Activated T-helper 2 cell treated with anti-CD3 and anti-CD28 coated beads, Interferon-gamma antibody, Interleukin-2, Interleukin-4, amounts not matched to agents 10 μg/mL and 5 μg/mL and 100 μg/mL, durations not matched to agents 14 hours and 24 hours and 36 hours (primary cell): Measurements from ENCODE around the gene LPCAT1. TPM values are rescaled to one million over a fixed set of nuclear protein-coding genes. Genes with fewer than 3 reads are reported as not detected.
A peak's percentile ranks its signal among the peaks of the same experiment; 100 is the strongest.

ENCODE experiments used
- DNase-seq: peaks from one replicate; pipeline ENCODE4 v3.0.0; 2021; ENCODE audit warnings: low spot score
- H3K27ac Mint-ChIP-seq: one replicate; pipeline ENCODE4 v1.8.0; 2021; ENCODE audit warnings: mixed read lengths
- H3K27me3 Mint-ChIP-seq: one replicate; pipeline ENCODE4 v1.8.0; 2021; ENCODE audit warnings: low read depth, mixed read lengths
- H3K36me3 Mint-ChIP-seq: one replicate; pipeline ENCODE4 v1.8.0; 2021; ENCODE audit warnings: low read depth, mixed read lengths
- H3K4me1 Mint-ChIP-seq: one replicate; pipeline ENCODE4 v1.8.0; 2021; ENCODE audit warnings: low read depth, mixed read lengths
- H3K4me3 Mint-ChIP-seq: one replicate; pipeline ENCODE4 v1.8.0; 2021; ENCODE audit warnings: low read depth, mild to moderate bottlenecking, moderate library complexity, mixed read lengths
- H3K9me3 Mint-ChIP-seq: one replicate; pipeline ENCODE4 v1.8.0; 2021; ENCODE audit warnings: mixed read lengths
- intact Hi-C: fragments of 100-400 bp; cut with micrococcal nuclease; formaldehyde crosslinking; loops from one replicate; pipeline ENCODE4 v1.15.1; 2023
- total RNA-seq: library from RNA; stranded (reverse); gene quantifications from 2 replicates; pipeline ENCODE4 v1.2.3, GENCODE V29; 2022

Gene LPCAT1
- total RNA-seq, 1 donor from 2014 or later, result 78.4 TPM

DNA sequence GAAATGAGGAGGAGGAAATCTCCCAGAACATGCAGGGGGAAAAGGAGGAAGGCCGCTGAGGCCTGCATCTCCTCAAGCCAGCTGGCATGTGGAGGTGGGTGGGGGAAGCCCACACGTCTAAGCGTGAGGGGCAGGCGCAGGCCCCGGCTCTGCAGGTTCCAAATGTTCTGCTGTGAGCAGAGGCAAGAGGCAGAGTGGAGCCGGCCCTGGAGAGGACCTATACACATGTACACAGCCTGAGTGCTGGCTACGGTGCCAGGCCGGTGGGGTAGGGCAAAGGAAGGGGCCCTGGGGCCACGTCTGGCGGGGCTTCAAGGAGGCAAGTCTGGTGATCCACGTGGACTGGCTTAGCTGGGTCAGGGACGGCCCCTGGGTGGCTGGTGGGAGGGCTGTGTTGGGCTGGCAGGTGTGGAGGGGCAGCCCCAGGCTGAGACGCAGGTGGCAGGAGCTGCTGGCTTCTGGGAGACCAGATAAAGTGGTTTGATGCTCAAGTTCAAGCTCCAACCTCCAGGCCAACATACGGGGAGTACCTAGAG is 26.4 kb downstream of the LPCAT1 start:
- intact Hi-C loops, result no loop called here
- Mint-ChIP-seq H3K27me3 (no peaks in the 10 kb centered on the region), H3K36me3 (peaks cover 39% of the 10 kb centered on the region), H3K4me3 (no peak overlapping the region), H3K27ac (no peak overlapping the region), H3K4me1 (peaks cover 15% of the 10 kb centered on the region), H3K9me3 (no peaks in the 10 kb centered on the region)
- DNase-seq, result no peak

DNA sequence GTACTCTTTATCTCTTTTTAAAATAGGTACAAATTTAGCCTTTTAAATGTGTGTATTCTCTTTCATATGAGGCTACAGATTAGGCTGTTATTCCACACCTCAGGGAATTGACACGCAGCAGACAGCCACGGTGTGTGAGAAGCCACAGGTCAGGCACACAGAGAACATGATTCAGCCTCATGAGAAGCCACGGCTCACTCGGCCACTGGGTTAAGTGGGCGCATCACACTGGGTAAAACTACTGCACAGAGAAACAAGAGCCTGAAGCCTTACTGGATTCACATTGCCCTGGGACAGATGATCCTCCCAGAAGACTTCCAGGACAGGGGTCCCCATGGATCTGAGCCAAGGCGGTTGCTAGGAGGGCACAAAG is 28.2 kb downstream of the LPCAT1 start:
- no peak overlapping the region for H3K4me3 Mint-ChIP-seq
- peaks cover 15% of the 10 kb centered on the region for H3K4me1 Mint-ChIP-seq
- H3K36me3 Mint-ChIP-seq, result peaks cover 57% of the 10 kb centered on the region
- no peaks in the 10 kb centered on the region for H3K27me3 Mint-ChIP-seq
- no peak for DNase-seq
- intact Hi-C loops, result no loop called here
- H3K9me3 Mint-ChIP-seq, result no peaks in the 10 kb centered on the region
- H3K27ac Mint-ChIP-seq, result peak overlapping the region; percentile 68

DNA sequence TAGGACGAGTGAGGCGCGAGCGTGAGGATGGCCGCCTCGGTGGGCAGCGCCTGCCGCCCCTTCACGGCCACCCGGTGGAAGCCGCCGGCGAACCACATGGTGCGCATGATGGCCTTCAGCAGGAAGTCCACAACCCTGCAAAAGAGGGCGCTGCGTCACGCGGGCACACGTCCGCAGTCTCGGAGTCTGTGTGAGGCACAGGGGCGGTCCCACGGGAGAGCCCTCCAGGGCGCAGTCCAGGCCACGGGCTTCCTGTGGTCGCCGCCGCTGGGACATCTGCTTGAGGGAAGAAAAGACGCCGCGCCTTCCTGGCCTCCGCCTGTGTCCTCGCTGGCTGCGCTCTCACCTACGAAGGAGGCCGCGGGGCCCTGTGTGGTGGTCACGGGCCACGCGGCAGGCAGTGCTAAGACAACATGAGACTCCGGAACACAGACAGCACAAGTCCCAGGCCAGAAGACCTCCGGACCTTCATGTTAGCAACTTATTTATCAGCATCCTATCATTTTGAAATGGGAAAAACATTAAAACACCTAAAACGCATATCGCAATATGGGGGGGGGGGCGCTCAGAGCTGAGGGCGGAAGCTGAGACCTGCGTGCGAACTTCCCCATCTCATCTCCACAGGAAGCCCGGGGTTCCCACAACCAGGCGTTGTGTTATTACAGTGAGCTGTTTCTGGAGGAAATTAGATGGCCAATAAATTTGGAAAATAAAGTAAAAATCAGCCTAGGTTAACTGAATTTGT is 28.8 kb downstream of the LPCAT1 start:
- peak overlapping the region; percentile 46 for H3K27ac Mint-ChIP-seq

DNA sequence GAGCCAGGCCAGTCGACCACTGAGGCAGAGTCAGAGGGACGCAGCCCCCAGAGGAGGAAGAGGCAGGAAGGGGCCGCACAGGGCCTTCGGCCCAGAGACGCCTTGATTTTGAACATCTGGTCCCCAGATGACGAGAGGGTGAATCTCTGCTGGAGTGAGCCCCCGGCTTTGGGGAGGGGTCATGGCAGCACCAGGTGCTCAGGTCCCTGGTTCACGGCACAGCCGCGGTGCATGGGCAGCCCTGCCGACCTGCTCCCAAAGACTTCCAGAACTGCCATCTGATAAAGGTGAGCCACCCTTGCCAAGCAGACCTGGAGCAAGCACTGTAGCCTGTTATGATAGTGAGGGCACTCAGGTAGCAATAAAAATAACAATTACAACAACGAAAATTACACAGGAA is 29.8 kb downstream of the LPCAT1 start:
- Mint-ChIP-seq H3K4me1 (peaks cover 24% of the 10 kb centered on the region), H3K27ac (no peak overlapping the region), H3K27me3 (no peaks in the 10 kb centered on the region), H3K36me3 (peaks cover 61% of the 10 kb centered on the region), H3K4me3 (no peak overlapping the region), H3K9me3 (no peaks in the 10 kb centered on the region)
- intact Hi-C loops, result no loop called here
- DNase-seq, result no peak

More for the DNA sequence above, 28.8 kb downstream of the LPCAT1 start:
- Mint-ChIP-seq H3K27me3 (no peaks in the 10 kb centered on the region), H3K9me3 (no peaks in the 10 kb centered on the region), H3K36me3 (peaks cover 57% of the 10 kb centered on the region), H3K4me3 (peak overlapping the region; percentile 30), H3K4me1 (peaks cover 17% of the 10 kb centered on the region)
- intact Hi-C loops, result no loop called here
- no peak for DNase-seq

DNA sequence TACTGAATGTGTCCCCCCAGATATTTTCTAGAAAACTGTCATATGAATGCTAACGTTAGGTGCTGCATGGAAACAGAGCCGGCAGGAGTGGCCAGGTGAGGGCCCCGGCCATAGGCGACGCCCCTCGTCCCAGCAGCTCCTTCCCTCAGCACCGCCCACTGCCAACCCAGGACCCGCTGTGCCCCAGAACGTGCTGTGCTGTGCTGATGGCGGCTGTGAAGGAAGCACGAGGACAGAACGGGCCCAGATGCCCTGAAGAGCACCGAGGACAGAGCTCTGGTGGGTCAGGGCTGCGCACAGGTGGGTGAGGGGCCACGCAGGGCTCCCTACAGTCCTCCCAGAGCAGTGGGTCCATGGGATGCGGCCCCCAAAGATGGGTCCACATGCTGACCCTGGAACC is 30.3 kb downstream of the LPCAT1 start:
- intact Hi-C loops, result no loop called here
- H3K27ac Mint-ChIP-seq, result no peak overlapping the region
- no peak for DNase-seq
- no peaks in the 10 kb centered on the region for H3K9me3 Mint-ChIP-seq
- H3K36me3 Mint-ChIP-seq, result peaks cover 59% of the 10 kb centered on the region
- H3K27me3 Mint-ChIP-seq, result no peaks in the 10 kb centered on the region
- peaks cover 24% of the 10 kb centered on the region for H3K4me1 Mint-ChIP-seq
- no peak overlapping the region for H3K4me3 Mint-ChIP-seq

DNA sequence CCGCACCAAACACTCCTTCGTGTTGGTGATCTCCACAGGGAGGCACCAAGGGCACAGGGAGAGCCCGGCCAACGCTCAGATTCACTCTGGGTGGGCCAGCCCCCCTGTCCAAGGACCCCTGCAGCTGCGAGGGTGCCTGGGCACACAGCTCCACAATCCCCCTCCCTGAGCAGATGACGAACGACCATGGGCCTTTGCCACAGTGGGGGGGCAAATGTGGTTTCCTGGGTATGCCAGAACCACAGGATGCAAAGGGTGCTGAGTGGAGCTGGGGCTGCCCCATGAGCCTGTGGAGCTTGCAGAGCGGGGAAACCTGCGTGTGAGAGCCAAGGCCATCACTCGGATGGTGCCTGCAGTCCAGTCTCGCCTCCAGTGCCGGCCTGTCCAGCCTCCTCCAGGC is 31.0 kb downstream of the LPCAT1 start:
- intact Hi-C loops, result no loop called here
- Mint-ChIP-seq H3K27me3 (no peaks in the 10 kb centered on the region), H3K9me3 (no peaks in the 10 kb centered on the region), H3K4me1 (peaks cover 24% of the 10 kb centered on the region), H3K27ac (no peak overlapping the region), H3K36me3 (peaks cover 61% of the 10 kb centered on the region), H3K4me3 (no peak overlapping the region)
- no peak for DNase-seq

DNA sequence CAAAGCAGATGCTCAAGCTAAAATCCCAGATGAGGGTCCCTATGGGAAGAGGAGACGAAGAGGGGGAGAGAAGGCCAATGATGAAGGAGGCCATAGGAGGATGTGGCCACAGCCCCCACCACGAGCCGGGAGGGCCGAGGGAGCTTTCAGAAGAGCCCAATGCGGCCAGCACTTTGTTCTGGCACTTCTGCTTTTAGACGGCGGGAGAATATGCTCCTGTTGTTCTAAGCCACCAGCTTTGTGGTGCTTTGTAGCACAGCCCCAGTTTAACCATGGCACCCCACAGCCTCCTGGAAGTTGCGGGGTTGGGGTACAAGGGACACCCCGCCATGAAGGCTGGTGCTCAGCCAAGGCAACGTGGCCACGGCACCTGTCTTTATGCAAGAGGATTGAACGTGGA is 33.4 kb downstream of the LPCAT1 start:
- H3K36me3 Mint-ChIP-seq, result peaks cover 63% of the 10 kb centered on the region
- no peaks in the 10 kb centered on the region for H3K27me3 Mint-ChIP-seq
- H3K4me1 Mint-ChIP-seq, result peaks cover 16% of the 10 kb centered on the region
- no peak for DNase-seq
- no peaks in the 10 kb centered on the region for H3K9me3 Mint-ChIP-seq
- intact Hi-C loops, result no loop called here
- no peak overlapping the region for H3K27ac Mint-ChIP-seq
- no peak overlapping the region for H3K4me3 Mint-ChIP-seq

DNA sequence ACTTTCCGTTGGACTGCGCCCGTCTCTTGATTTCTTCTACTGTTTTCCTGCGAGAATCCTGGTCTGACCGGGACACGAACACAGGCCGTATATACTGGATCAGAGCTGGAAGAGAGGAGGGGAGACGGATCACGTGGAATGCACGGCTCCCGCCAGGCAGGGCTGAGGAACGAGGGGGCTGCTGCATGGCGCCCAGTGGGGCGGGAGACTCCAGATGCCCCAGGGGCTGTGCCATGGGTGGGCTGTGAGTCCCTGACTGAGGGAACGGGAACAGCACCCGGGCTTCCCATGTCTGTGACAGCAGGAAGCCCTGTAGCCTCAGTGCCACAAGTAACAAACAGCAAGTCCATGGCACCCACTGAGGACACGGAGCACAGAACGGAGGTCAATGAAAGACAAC is 34.0 kb downstream of the LPCAT1 start:
- intact Hi-C loops, result loop anchor here (5.0 kb wide), 1 partner anchor 38 kb away; no protein-coding TSS in a partner anchor
- H3K36me3 Mint-ChIP-seq, result peaks cover 63% of the 10 kb centered on the region
- H3K4me3 Mint-ChIP-seq, result no peak overlapping the region

DNA sequence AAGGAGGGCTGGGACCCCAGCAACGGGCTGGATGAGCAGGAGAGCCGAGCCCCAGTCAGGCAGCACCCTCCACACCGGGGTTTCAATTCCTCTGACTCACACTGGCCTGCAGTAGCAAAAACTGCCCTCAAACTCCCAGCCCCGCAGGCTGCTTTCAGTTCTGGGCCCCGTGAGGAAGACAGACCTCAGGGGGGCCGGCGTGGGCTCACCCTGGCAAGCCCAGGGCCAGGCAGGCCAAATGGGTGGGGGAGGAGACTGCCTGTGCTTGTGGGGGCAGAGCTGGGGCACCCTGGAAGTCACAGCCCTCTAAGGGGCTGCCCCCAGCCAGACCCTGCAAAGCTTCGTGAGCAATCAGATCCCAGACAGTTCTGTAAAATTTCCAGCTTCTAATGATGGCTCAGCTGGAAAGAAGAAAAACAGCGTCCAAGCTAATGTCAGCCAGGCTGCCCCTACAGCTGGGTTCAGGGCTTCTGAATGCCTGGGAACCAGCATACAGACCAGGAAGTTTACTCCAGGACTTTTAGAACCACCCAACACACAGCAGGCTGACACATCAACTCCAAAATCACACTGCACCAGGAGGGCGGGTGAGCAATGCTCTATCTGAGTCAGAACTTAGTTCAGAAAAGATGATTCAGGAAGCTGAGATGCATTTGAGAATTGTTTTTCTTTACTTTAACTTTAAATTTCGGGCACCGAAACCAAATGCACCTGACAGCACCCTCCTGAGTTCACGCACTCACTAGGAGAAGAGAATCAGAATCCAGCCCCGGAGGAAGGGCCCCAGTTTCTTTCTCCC is 34.7 kb downstream of the LPCAT1 start:
- DNase-seq, result no peak
- H3K4me1 Mint-ChIP-seq, result peaks cover 11% of the 10 kb centered on the region
- intact Hi-C loops, result loop anchor here (5.0 kb wide), 1 partner anchor 38 kb away; no protein-coding TSS in a partner anchor
- H3K36me3 Mint-ChIP-seq, result peaks cover 62% of the 10 kb centered on the region
- H3K4me3 Mint-ChIP-seq, result no peak overlapping the region
- H3K27ac Mint-ChIP-seq, result peak overlapping the region; percentile 46
- H3K9me3 Mint-ChIP-seq, result no peaks in the 10 kb centered on the region
- no peaks in the 10 kb centered on the region for H3K27me3 Mint-ChIP-seq

More for the DNA sequence above, 34.0 kb downstream of the LPCAT1 start:
- Mint-ChIP-seq H3K9me3 (no peaks in the 10 kb centered on the region), H3K27ac (peak overlapping the region; percentile 46), H3K4me1 (peaks cover 11% of the 10 kb centered on the region), H3K27me3 (no peaks in the 10 kb centered on the region)
- no peak for DNase-seq

DNA sequence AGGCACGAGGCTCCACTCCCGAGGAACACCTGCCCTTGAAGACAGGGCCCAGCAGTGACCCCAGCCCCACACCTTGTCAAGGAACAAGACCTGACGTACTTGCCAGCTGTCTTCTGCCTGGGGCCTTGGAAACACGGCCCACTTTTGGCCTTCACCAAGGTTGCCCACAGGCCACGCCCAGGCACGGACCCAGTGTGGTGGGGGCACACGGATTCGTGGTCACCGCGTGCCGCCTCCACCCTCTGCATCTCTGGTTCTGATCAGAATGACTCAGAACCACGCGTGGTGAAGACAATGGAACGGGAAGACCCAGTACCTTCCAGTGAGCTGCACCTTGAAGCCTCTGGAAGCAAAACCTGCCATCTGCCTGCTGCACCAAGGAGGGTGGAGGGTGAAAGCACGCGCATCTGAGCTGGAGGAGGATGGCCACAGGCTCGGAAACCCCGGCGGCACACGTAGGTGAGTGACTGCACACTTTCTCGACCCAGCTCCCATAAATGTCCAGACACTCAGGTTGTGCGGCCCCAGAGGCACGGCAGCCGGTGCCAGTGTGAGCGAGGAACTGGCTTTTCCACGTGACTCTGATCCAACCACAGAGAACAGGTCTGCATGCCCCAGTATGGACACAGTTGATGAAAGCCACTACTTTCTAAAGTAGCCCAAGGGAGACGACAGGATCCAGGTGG is 36.5 kb downstream of the LPCAT1 start:
- Mint-ChIP-seq H3K9me3 (no peaks in the 10 kb centered on the region), H3K27me3 (no peaks in the 10 kb centered on the region), H3K36me3 (peaks cover 54% of the 10 kb centered on the region), H3K4me1 (peaks cover 11% of the 10 kb centered on the region), H3K4me3 (no peak overlapping the region), H3K27ac (no peak overlapping the region)
- intact Hi-C loops, result loop anchor here (5.0 kb wide), 1 partner anchor 40 kb away; no protein-coding TSS in a partner anchor
- no peak for DNase-seq

DNA sequence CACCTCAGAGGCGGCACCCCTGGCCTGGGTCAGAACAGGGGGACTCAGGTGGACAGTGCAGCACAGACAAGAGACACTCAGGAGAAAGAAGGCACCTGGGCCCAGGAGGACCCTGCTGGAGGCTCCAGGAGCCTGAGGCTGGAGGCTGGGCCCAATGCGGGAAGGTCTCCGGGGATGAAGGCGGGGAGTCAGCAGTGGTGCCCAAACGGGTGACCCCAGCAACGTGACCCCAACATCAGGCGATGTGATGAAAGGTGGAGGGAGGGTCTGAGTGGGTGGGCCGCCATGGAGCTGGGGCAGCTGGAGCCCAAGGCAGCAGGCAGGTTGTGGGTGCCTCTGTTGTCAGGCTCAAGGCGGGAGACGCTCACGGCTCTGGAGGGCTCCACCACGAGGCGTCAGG is 37.5 kb downstream of the LPCAT1 start:
- no peak for DNase-seq
- Mint-ChIP-seq H3K9me3 (no peaks in the 10 kb centered on the region), H3K27ac (no peak overlapping the region), H3K36me3 (peaks cover 45% of the 10 kb centered on the region), H3K27me3 (no peaks in the 10 kb centered on the region), H3K4me3 (no peak overlapping the region), H3K4me1 (peaks cover 11% of the 10 kb centered on the region)
- intact Hi-C loops, result loop anchor here (5.0 kb wide), 1 partner anchor 41 kb away; no protein-coding TSS in a partner anchor

DNA sequence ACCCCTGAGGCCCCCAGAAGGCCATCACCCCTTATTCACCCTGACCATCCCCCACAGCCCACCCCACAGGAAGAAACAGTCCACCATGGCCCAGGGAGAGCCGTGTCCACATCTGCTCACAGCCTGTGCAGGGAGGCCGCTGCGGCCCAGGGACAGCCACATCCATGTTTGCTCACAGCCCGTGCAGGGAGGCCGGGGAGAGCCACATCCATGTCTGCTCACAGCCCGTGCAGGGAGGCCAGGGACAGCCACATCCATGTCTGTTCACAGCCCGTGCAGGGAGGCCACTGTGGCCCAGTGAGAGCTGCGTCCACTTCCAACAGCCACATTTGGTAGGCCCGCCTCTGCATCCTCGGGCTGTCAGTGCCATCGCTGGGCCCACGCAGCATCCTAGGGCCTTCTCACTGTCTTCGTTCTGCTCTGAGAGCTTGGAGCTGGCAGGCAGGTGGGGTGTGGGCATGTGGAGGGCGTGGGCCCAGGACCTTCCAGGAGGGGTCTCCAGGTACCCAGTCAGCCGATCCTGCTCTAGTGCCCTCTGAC is 38.1 kb downstream of the LPCAT1 start:
- peaks cover 39% of the 10 kb centered on the region for H3K36me3 Mint-ChIP-seq
- H3K27ac Mint-ChIP-seq, result no peak overlapping the region
- H3K9me3 Mint-ChIP-seq, result no peaks in the 10 kb centered on the region
- H3K4me1 Mint-ChIP-seq, result peaks cover 11% of the 10 kb centered on the region
- no peak overlapping the region for H3K4me3 Mint-ChIP-seq
- H3K27me3 Mint-ChIP-seq, result no peaks in the 10 kb centered on the region
- intact Hi-C loops, result loop anchor here (5.0 kb wide), 1 partner anchor 42 kb away; no protein-coding TSS in a partner anchor
- no peak for DNase-seq
